Measurements from ENCODE around the gene OSBPL3.

Gene OSBPL3

GRCh38 chr7:24883622-24884013, 96.4 kb downstream of the OSBPL3 start:
- H3K27ac ChIP-seq = no peak overlapping the region
- POLR2A ChIA-PET (ENCODE audit: low non-redundant PET) = no interaction called here
- TF ChIP-seq, protein P1, sequence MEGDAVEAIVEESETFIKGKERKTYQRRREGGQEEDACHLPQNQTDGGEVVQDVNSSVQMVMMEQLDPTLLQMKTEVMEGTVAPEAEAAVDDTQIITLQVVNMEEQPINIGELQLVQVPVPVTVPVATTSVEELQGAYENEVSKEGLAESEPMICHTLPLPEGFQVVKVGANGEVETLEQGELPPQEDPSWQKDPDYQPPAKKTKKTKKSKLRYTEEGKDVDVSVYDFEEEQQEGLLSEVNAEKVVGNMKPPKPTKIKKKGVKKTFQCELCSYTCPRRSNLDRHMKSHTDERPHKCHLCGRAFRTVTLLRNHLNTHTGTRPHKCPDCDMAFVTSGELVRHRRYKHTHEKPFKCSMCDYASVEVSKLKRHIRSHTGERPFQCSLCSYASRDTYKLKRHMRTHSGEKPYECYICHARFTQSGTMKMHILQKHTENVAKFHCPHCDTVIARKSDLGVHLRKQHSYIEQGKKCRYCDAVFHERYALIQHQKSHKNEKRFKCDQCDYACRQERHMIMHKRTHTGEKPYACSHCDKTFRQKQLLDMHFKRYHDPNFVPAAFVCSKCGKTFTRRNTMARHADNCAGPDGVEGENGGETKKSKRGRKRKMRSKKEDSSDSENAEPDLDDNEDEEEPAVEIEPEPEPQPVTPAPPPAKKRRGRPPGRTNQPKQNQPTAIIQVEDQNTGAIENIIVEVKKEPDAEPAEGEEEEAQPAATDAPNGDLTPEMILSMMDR (conservative IDR thresholded peaks at IDR 0.05; ENCODE audit: low read depth) = no peak
- no peak for DNase-seq (ENCODE audit: low spot score)
- CTCF ChIA-PET = interaction anchor here (0.5 to 0.8 kb wide), 3 partner anchors 12 to 1922 kb away, joined by 3 to 6 read pairs (median 3); no protein-coding TSS in a partner anchor

- TF ChIP-seq, protein P1 (conservative IDR thresholded peaks at IDR 0.05; ENCODE audit: low read depth) = no peak
- CTCF ChIA-PET = interaction anchor here (0.5 to 0.8 kb wide), 4 partner anchors 11 to 1921 kb away, joined by 3 to 6 read pairs (median 4); no protein-coding TSS in a partner anchor
- POLR2A ChIA-PET (ENCODE audit: low non-redundant PET) = no interaction called here
- no peak overlapping the region for H3K27ac ChIP-seq
- peak; percentile 48 for DNase-seq (ENCODE audit: low spot score)
Measured at GRCh38 chr7:24882989-24883621, 96.9 kb downstream of the OSBPL3 start.

DNA sequence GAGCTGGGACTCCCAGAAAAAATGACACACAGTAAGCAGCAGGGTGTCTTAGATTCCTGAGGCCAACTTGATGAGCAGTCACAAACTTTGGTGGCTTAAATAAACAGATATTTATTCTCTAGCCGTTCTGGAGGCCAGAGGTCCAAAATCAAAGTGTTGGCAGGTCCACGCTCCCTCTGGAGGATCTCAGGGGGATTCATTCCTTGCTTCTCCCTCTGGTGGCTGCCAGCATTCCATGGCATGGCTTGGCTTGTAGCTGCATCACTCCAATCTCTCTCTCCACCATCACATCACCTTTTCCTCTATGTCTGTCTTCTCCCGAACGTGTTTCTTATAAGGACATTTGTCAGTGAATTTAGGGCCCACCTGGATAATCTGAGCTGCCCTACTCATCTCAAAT, 98.4 kb downstream of the OSBPL3 start:
- H3K27ac ChIP-seq = no peak overlapping the region
- TF ChIP-seq, protein P1 (conservative IDR thresholded peaks at IDR 0.05; ENCODE audit: low read depth) = no peak
- POLR2A ChIA-PET (ENCODE audit: low non-redundant PET) = no interaction called here
- CTCF ChIA-PET = interaction anchor here (0.5 to 1.0 kb wide), 3 partner anchors 13 to 99 kb away, joined by 3 to 4 read pairs (median 3); no protein-coding TSS in a partner anchor
- DNase-seq (ENCODE audit: low spot score) = no peak

DNA sequence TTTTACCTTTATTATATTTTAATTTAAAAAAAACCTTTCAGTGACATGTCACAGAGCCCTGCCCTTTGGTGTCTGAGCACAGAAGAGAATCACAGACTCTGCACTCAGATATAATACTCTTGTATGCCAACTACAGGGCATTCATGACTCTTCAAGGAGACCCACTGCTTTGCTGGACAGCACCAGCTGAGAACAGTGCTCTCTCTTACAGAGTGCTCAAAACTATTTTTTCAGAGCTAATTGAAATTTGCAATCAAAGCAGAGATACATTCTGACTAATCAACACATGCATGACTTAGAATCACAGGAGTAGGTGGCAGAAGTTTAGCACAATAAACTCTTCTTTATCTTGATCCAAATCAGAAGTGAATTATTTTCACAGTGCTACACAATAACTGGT, 99.1 kb downstream of the OSBPL3 start:
- TF ChIP-seq, protein P1 (conservative IDR thresholded peaks at IDR 0.05; ENCODE audit: low read depth) = no peak
- CTCF ChIA-PET = interaction anchor here (0.5 to 0.7 kb wide), 2 partner anchors 12 to 100 kb away, joined by 3 to 4 read pairs; no protein-coding TSS in a partner anchor
- no peak for DNase-seq (ENCODE audit: low spot score)
- no peak overlapping the region for H3K27ac ChIP-seq
- POLR2A ChIA-PET (ENCODE audit: low non-redundant PET) = no interaction called here

DNA sequence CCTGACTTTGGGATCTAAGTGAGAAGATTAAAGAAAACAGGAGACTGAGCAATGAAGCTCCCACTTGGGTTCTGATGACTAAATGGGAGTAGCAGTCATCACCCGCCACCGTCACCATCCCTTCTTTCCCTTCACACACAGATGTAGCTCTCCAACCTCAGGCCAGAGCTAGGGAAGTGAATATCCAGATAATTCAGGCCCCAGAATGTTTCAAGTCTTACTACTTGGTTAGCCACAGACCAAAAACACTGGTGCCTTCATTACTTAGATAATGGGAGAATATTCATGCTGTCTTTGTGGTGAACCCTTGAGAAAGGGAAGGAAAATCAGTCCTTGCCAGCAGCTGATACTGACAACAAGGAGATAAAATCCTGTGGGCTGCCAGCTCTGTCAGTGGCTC, 100.7 kb downstream of the OSBPL3 start:
- ChIA-PET CTCF (interaction anchor here (1.2 kb wide), 1 partner anchor 100 kb away, joined by 6 read pairs; the partner anchor contains the start of gene OSBPL3), POLR2A (ENCODE audit: low non-redundant PET) (no interaction called here)
- H3K27ac ChIP-seq = no peak overlapping the region
- DNase-seq (ENCODE audit: low spot score) = no peak
- TF ChIP-seq, protein P1 (conservative IDR thresholded peaks at IDR 0.05; ENCODE audit: low read depth) = no peak

DNA sequence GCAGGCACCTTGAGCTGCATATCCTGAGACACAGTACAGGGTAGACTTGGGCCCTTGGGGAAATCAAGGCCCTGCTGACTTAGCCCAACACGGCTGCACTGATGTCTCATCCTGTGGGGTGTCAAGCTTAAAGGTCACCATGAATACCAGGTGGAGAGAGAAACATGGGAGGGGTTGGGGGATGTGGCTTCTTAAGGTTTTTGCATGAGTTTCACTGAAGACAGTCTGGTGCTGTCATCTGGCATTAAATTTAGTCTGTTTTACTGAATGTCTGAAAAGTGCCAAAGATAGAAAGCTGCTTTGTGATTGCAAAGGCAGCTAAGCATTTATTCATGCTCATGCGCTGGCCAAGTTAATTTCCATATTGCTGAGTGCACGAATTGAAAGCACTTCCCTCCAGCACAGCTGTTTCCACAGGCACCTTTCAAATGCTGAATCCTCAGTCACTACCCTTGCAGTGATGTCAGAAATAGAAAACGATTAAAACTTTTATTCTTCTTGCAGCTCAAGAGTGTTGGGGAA, 102.1 kb downstream of the OSBPL3 start:
- H3K27ac ChIP-seq = no peak overlapping the region
- CTCF ChIA-PET = interaction anchor here (0.9 kb wide), 1 partner anchor 192 kb away, joined by 3 read pairs; no protein-coding TSS in a partner anchor
- DNase-seq (ENCODE audit: low spot score) = no peak
- POLR2A ChIA-PET (ENCODE audit: low non-redundant PET) = no interaction called here
- TF ChIP-seq, protein P1 (conservative IDR thresholded peaks at IDR 0.05; ENCODE audit: low read depth) = no peak

All from RWPE1 (cell line).